G401.6 (cell line): ENCODE data around the gene RNASE12.
"Not testable (repeated sequence)": the region's sequence is repeated elsewhere in the genome, so short reads cannot be mapped to it uniquely, and the experiment has no call there.

Source experiments
- FAIRE-seq: peaks from 2 replicates; lab custom pipeline; 2012; peaks lifted over from hg19 to GRCh38; lab: Jason Lieb, UNC

Gene RNASE12

GRCh38 chr14:20580242-20580641 lies 10.9 kb downstream of the RNASE12 start:
- no peak for FAIRE-seq

- FAIRE-seq, result no peak
Measured at GRCh38 chr14:20578784-20579502, 12.2 kb downstream of the RNASE12 start.

GRCh38 chr14:20578325-20578724 lies 12.9 kb downstream of the RNASE12 start:
- FAIRE-seq, result no peak

GRCh38 chr14:20572382-20572990 lies 18.7 kb downstream of the RNASE12 start:
- FAIRE-seq, result not testable (repeated sequence)

- not testable (repeated sequence) for FAIRE-seq
Measured at GRCh38 chr14:20570720-20571119, 20.5 kb downstream of the RNASE12 start.

- not testable (repeated sequence) for FAIRE-seq
Measured at GRCh38 chr14:20569865-20570264, 21.3 kb downstream of the RNASE12 start.

- FAIRE-seq, result no peak
Measured at GRCh38 chr14:20569066-20569465, 22.1 kb downstream of the RNASE12 start.

- FAIRE-seq, result no peak
Measured at GRCh38 chr14:20568393-20568792, 22.8 kb downstream of the RNASE12 start.

GRCh38 chr14:20567199-20567598 lies 24.0 kb downstream of the RNASE12 start:
- not testable (repeated sequence) for FAIRE-seq

GRCh38 chr14:20564501-20564997 lies 26.6 kb downstream of the RNASE12 start:
- FAIRE-seq, result no peak

GRCh38 chr14:20563971-20564370 lies 27.2 kb downstream of the RNASE12 start:
- no peak for FAIRE-seq

- no peak for FAIRE-seq
Measured at GRCh38 chr14:20560961-20561360, 30.2 kb downstream of the RNASE12 start, which contains the start of gene RNASE9. Gene RNASE9 (minus strand): TSS chr14:20561047.

GRCh38 chr14:20559461-20559904 lies 31.7 kb downstream of the RNASE12 start:
- no peak for FAIRE-seq

GRCh38 chr14:20557212-20557542 lies 34.0 kb downstream of the RNASE12 start:
- FAIRE-seq, result no peak

- FAIRE-seq, result no peak
Measured at GRCh38 chr14:20556500-20557211, 34.5 kb downstream of the RNASE12 start.

GRCh38 chr14:20555845-20556244 lies 35.3 kb downstream of the RNASE12 start:
- no peak for FAIRE-seq

GRCh38 chr14:20553024-20553423 lies 38.2 kb downstream of the RNASE12 start:
- no peak for FAIRE-seq

- FAIRE-seq, result no peak
Measured at GRCh38 chr14:20551606-20552005, 39.6 kb downstream of the RNASE12 start.

GRCh38 chr14:20550926-20551325 lies 40.2 kb downstream of the RNASE12 start:
- no peak for FAIRE-seq

- FAIRE-seq, result no peak
Measured at GRCh38 chr14:20548414-20549158, 42.6 kb downstream of the RNASE12 start.

GRCh38 chr14:20546877-20547276 lies 44.3 kb downstream of the RNASE12 start:
- FAIRE-seq, result no peak
